HL-60 (cell line): ENCODE measurements around the gene STAC3.

Source experiments
- POLR2AphosphoS5 ChIP-seq: IDR thresholded peaks from 2 replicates; pipeline ENCODE4 v1.6.1; 2012; ENCODE audit warnings: low read depth
- SPI1 ChIP-seq: IDR thresholded peaks from 2 replicates; pipeline ENCODE4 v1.6.1; 2012; ENCODE audit warnings: low read depth, mild to moderate bottlenecking, borderline replicate concordance
- TF ChIP-seq, protein P1 (sequence below): IDR thresholded peaks from one replicate; pipeline ENCODE4 v1.5.1; 2011; ENCODE audit warnings: low read length, control low read depth, inconsistent platforms; ENCODE audit not compliant: insufficient read depth

- TF ChIP-seq POLR2AphosphoS5 (no peak), SPI1 (no peak)
- TF ChIP-seq, protein P1, sequence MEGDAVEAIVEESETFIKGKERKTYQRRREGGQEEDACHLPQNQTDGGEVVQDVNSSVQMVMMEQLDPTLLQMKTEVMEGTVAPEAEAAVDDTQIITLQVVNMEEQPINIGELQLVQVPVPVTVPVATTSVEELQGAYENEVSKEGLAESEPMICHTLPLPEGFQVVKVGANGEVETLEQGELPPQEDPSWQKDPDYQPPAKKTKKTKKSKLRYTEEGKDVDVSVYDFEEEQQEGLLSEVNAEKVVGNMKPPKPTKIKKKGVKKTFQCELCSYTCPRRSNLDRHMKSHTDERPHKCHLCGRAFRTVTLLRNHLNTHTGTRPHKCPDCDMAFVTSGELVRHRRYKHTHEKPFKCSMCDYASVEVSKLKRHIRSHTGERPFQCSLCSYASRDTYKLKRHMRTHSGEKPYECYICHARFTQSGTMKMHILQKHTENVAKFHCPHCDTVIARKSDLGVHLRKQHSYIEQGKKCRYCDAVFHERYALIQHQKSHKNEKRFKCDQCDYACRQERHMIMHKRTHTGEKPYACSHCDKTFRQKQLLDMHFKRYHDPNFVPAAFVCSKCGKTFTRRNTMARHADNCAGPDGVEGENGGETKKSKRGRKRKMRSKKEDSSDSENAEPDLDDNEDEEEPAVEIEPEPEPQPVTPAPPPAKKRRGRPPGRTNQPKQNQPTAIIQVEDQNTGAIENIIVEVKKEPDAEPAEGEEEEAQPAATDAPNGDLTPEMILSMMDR = no peak
Measured at GRCh38 chr12:57227315-57228115, 23.5 kb downstream of the STAC3 start.
